K562 (cell line): ENCODE data around the gene HOXB5. TPM values are rescaled to one million over a fixed set of nuclear protein-coding genes. Genes with fewer than 3 reads are reported as not detected.

Experiments
- ARID3B ChIP-seq: fragments of 250-450 bp; sonication (Bioruptor Pico); IDR thresholded peaks from 2 replicates; pipeline ENCODE4 v1.4.0; 2020; ENCODE audit warnings: borderline replicate concordance
- CREB1 ChIP-seq, 2 experiments: sonication (generic) in 1 of 2; formaldehyde crosslinking in 1 of 2; IDR thresholded peaks; 2 replicates each; pipeline versions ENCODE4 v1.6.1 to v1.8.0; 2012 to 2022; ENCODE audit warnings: inconsistent platforms in 1 of 2, mild to moderate bottlenecking in 1 of 2, missing genetic modification reagents in 1 of 2, moderate library complexity in 1 of 2
- JUN ChIP-seq, 2 experiments: sonication (generic) in 1 of 2; formaldehyde crosslinking in 1 of 2; IDR thresholded peaks; 2 replicates each; pipeline versions ENCODE4 v1.6.1 to v1.8.0; 2012 to 2022; ENCODE audit warnings: borderline replicate concordance in 2 of 2, mild to moderate bottlenecking in 2 of 2, improper control_type of control experiment in 1 of 2, low read depth in 1 of 2, low read length in 1 of 2, missing genetic modification reagents in 1 of 2
- MYBL2 ChIP-seq, 2 experiments: fragments of 450-650 bp in 1 of 2; sonication (generic) in 1 of 2; formaldehyde crosslinking in 1 of 2; IDR thresholded peaks; 2 replicates each; pipeline versions ENCODE4 v1.6.1 to v1.8.1; 2017 to 2022; ENCODE audit warnings: borderline replicate concordance in 1 of 2, inconsistent platforms in 1 of 2, low read depth in 1 of 2, mild to moderate bottlenecking in 1 of 2, missing genetic modification reagents in 1 of 2, moderate library complexity in 1 of 2
- MYC ChIP-seq, 2 experiments: fragments of 250-450 bp in 1 of 2; sonication (Bioruptor Pico) in 1 of 2; IDR thresholded peaks; 2 replicates each; pipeline versions ENCODE4 v1.5.1 to v1.6.1; 2012 to 2021; ENCODE audit warnings: low read depth in 2 of 2, borderline replicate concordance in 1 of 2, improper control_type of control experiment in 1 of 2, low read length in 1 of 2, mild to moderate bottlenecking in 1 of 2, moderate library complexity in 1 of 2
- NR2C2 ChIP-seq, 2 experiments: fragments of 200-800 bp in 1 of 2; sonication (Bioruptor generic) in 1 of 2; sonication (generic) in 1 of 2; formaldehyde crosslinking in 1 of 2; IDR thresholded peaks; 2 replicates each; pipeline versions ENCODE4 v1.6.1 to v1.8.0; 2016 to 2022; ENCODE audit warnings: mild to moderate bottlenecking in 1 of 2, missing compliant biosample characterization in 1 of 2, missing genetic modification characterization in 1 of 2, missing genetic modification reagents in 1 of 2
- POLR2H ChIP-seq: IDR thresholded peaks from 2 replicates; pipeline ENCODE4 v1.6.1; 2016; ENCODE audit warnings: missing genetic modification characterization, low read depth, mild to moderate bottlenecking, control low read depth, missing compliant biosample characterization, moderate library complexity
- TCF7L2 ChIP-seq: fragments of 150-350 bp; IDR thresholded peaks from 2 replicates; pipeline ENCODE4 v1.6.1; 2016; ENCODE audit warnings: low read depth, mild to moderate bottlenecking, low read length, moderate library complexity
- U2AF1 ChIP-seq: fragments of 200-400 bp; formaldehyde crosslinking; optimal IDR thresholded peaks from 2 replicates; pipeline ENCODE3; 2017; ENCODE audit warnings: mild to moderate bottlenecking, low read depth, low read length, moderate library complexity
- ZNF384 ChIP-seq: IDR thresholded peaks from 2 replicates; pipeline ENCODE4 v1.6.1; 2012; ENCODE audit warnings: low read depth, low read length, improper control_type of control experiment
- polyA plus RNA-seq, 8 experiments: library from polyadenylated mRNA; depleted of rRNA in 4 of 8; stranded (reverse) in 5 of 8; unstranded in 3 of 8; fragments of >200 nt; fragmentation: Nextera tagmentation in 2 of 8; fragmentation: Illumina TruSeq in 1 of 8; extraction: Ambion mirVana in 2 of 8; extraction: Trizol in 1 of 8; gene quantifications; 2 replicates each; pipeline versions ENCODE4 v1.2.1 to v1.2.3, GENCODE V29; 2011 to 2014; ENCODE audit warnings: inconsistent platforms in 1 of 8, missing spikeins in 1 of 8
- total RNA-seq, 7 experiments: library from RNA; depleted of rRNA in 6 of 7; stranded (reverse); fragments of >200 nt in 6 of 7; fragmentation: Illumina TruSeq in 2 of 7; extraction: Trizol in 2 of 7; gene quantifications; 2 replicates each; pipeline versions ENCODE4 v1.2.1 to v1.2.3, GENCODE V29; 2011 to 2021; ENCODE audit warnings: low replicate concordance in 1 of 7
- TF ChIP-seq, protein P1 (sequence below): sonication (generic); formaldehyde crosslinking; IDR thresholded peaks from 2 replicates; pipeline ENCODE4 v1.8.1; 2023; ENCODE audit warnings: mild to moderate bottlenecking, missing genetic modification reagents
- TF ChIP-seq, protein P2 (sequence below): fragments of 150-350 bp; IDR thresholded peaks from 2 replicates; pipeline ENCODE4 v1.6.1; 2014; ENCODE audit warnings: low read depth, mild to moderate bottlenecking, low read length, borderline replicate concordance
- TF ChIP-seq, protein P3 (sequence below): fragments of 450-650 bp; IDR thresholded peaks from 2 replicates; pipeline ENCODE4 v1.6.1; 2016; ENCODE audit warnings: borderline replicate concordance

The HOXB5 gene
- total and polyA plus RNA-seq, 9 of the 15 experiments (the other 6 are each of a cell fraction or from before 2014, with no cell fraction given) = 0.24 to 2.7 (median 0.65) TPM

- TF ChIP-seq, protein P1, sequence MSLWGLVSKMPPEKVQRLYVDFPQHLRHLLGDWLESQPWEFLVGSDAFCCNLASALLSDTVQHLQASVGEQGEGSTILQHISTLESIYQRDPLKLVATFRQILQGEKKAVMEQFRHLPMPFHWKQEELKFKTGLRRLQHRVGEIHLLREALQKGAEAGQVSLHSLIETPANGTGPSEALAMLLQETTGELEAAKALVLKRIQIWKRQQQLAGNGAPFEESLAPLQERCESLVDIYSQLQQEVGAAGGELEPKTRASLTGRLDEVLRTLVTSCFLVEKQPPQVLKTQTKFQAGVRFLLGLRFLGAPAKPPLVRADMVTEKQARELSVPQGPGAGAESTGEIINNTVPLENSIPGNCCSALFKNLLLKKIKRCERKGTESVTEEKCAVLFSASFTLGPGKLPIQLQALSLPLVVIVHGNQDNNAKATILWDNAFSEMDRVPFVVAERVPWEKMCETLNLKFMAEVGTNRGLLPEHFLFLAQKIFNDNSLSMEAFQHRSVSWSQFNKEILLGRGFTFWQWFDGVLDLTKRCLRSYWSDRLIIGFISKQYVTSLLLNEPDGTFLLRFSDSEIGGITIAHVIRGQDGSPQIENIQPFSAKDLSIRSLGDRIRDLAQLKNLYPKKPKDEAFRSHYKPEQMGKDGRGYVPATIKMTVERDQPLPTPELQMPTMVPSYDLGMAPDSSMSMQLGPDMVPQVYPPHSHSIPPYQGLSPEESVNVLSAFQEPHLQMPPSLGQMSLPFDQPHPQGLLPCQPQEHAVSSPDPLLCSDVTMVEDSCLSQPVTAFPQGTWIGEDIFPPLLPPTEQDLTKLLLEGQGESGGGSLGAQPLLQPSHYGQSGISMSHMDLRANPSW (CRISPR knock-in tag) = no peak
- TF ChIP-seq NR2C2 (CRISPR knock-in tag; IDR thresholded peaks at IDR 0.05) = no peak
- 0 out of 2 replicates have a peak, but pooled peaks have one; percentile 29 for TF ChIP-seq NR2C2 (tag; IDR thresholded peaks at IDR 0.05)
- no peak for TF ChIP-seq JUN (IDR thresholded peaks at IDR 0.05; ENCODE audit: borderline replicate concordance, low read depth, low read length)
- no peak for TF ChIP-seq JUN (CRISPR knock-in tag; IDR thresholded peaks at IDR 0.05; ENCODE audit: borderline replicate concordance)
- TF ChIP-seq, protein P2, sequence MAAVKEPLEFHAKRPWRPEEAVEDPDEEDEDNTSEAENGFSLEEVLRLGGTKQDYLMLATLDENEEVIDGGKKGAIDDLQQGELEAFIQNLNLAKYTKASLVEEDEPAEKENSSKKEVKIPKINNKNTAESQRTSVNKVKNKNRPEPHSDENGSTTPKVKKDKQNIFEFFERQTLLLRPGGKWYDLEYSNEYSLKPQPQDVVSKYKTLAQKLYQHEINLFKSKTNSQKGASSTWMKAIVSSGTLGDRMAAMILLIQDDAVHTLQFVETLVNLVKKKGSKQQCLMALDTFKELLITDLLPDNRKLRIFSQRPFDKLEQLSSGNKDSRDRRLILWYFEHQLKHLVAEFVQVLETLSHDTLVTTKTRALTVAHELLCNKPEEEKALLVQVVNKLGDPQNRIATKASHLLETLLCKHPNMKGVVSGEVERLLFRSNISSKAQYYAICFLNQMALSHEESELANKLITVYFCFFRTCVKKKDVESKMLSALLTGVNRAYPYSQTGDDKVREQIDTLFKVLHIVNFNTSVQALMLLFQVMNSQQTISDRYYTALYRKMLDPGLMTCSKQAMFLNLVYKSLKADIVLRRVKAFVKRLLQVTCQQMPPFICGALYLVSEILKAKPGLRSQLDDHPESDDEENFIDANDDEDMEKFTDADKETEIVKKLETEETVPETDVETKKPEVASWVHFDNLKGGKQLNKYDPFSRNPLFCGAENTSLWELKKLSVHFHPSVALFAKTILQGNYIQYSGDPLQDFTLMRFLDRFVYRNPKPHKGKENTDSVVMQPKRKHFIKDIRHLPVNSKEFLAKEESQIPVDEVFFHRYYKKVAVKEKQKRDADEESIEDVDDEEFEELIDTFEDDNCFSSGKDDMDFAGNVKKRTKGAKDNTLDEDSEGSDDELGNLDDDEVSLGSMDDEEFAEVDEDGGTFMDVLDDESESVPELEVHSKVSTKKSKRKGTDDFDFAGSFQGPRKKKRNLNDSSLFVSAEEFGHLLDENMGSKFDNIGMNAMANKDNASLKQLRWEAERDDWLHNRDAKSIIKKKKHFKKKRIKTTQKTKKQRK = no peak
- TF ChIP-seq U2AF1 = peak; percentile 14
- TF ChIP-seq TCF7L2 = no peak
- TF ChIP-seq ZNF384 = peak; percentile 95
- TF ChIP-seq CREB1 (IDR thresholded peaks at IDR 0.05) = no peak
- no peak for TF ChIP-seq CREB1 (CRISPR knock-in tag; IDR thresholded peaks at IDR 0.05)
- TF ChIP-seq, protein P3, sequence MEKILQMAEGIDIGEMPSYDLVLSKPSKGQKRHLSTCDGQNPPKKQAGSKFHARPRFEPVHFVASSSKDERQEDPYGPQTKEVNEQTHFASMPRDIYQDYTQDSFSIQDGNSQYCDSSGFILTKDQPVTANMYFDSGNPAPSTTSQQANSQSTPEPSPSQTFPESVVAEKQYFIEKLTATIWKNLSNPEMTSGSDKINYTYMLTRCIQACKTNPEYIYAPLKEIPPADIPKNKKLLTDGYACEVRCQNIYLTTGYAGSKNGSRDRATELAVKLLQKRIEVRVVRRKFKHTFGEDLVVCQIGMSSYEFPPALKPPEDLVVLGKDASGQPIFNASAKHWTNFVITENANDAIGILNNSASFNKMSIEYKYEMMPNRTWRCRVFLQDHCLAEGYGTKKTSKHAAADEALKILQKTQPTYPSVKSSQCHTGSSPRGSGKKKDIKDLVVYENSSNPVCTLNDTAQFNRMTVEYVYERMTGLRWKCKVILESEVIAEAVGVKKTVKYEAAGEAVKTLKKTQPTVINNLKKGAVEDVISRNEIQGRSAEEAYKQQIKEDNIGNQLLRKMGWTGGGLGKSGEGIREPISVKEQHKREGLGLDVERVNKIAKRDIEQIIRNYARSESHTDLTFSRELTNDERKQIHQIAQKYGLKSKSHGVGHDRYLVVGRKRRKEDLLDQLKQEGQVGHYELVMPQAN = 0 out of 2 replicates have a peak, but pooled peaks have one; percentile 39
- TF ChIP-seq ARID3B = no peak
- TF ChIP-seq MYC (IDR thresholded peaks at IDR 0.05; ENCODE audit: low read depth, low read length) = no peak
- no peak for TF ChIP-seq MYC (CRISPR knock-in tag; IDR thresholded peaks at IDR 0.05; ENCODE audit: borderline replicate concordance, low read depth)
- TF ChIP-seq POLR2H (tag) = peak; percentile 41; the same call in 1 of the 2 replicates
- no peak for TF ChIP-seq MYBL2 (IDR thresholded peaks at IDR 0.05; ENCODE audit: low read depth)
- TF ChIP-seq MYBL2 (CRISPR knock-in tag; IDR thresholded peaks at IDR 0.05; ENCODE audit: borderline replicate concordance) = no peak
Observed at GRCh38 chr17:48579760-48580554, 13.6 kb downstream of the HOXB5 start (continued).
